ENCODE results near the gene SRPK1.

The SRPK1 gene

GRCh38 chr6:35842381-35842780 lies 78.5 kb downstream of the SRPK1 start:
- TF ChIP-seq CTCF (IDR thresholded peaks at IDR 0.05; ENCODE audit: insufficient read depth, low read length) (no peak), SPI1 (IDR thresholded peaks at IDR 0.05; ENCODE audit: borderline replicate concordance, low read depth) (no peak), GABPA (IDR thresholded peaks at IDR 0.05; ENCODE audit: low read depth) (no peak), POLR2AphosphoS5 (IDR thresholded peaks at IDR 0.05; ENCODE audit: low read depth) (no peak), REST (IDR thresholded peaks at IDR 0.05; ENCODE audit: insufficient replicate concordance, low read depth) (no peak)
- no peaks in the 10 kb centered on the region for H3K27me3 ChIP-seq (ENCODE audit: insufficient read depth, poor library complexity, severe bottlenecking)
- no peak for DNase-seq (ENCODE audit: low read depth in 1 of 2, low spot score in 1 of 2)
- H3K4me3 ChIP-seq (replicated peaks; ENCODE audit: insufficient read depth, low read length): no peak overlapping the region
- H3K27ac ChIP-seq (replicated peaks): no peak overlapping the region

- no peak for TF ChIP-seq REST (IDR thresholded peaks at IDR 0.05; ENCODE audit: insufficient replicate concordance, low read depth)
- TF ChIP-seq CTCF (IDR thresholded peaks at IDR 0.05; ENCODE audit: insufficient read depth, low read length): no peak
- TF ChIP-seq SPI1 (IDR thresholded peaks at IDR 0.05; ENCODE audit: borderline replicate concordance, low read depth): no peak
- TF ChIP-seq GABPA (IDR thresholded peaks at IDR 0.05; ENCODE audit: low read depth): no peak
- no peaks in the 10 kb centered on the region for H3K27me3 ChIP-seq (ENCODE audit: insufficient read depth, poor library complexity, severe bottlenecking)
- no peak overlapping the region for H3K27ac ChIP-seq (replicated peaks)
- no peak overlapping the region for H3K4me3 ChIP-seq (replicated peaks; ENCODE audit: insufficient read depth, low read length)
- DNase-seq (ENCODE audit: low read depth in 1 of 2, low spot score in 1 of 2): no peak
Measured at GRCh38 chr6:35839019-35839418, 81.9 kb downstream of the SRPK1 start.

- TF ChIP-seq SPI1 (IDR thresholded peaks at IDR 0.05; ENCODE audit: borderline replicate concordance, low read depth) (no peak), POLR2AphosphoS5 (IDR thresholded peaks at IDR 0.05; ENCODE audit: low read depth) (no peak)
- DNase-seq (ENCODE audit: low read depth in 1 of 2, low spot score in 1 of 2): peak; percentile 61 to 81
- Histone ChIP-seq H3K4me3 (replicated peaks; ENCODE audit: insufficient read depth, low read length) (no peak overlapping the region), H3K27ac (replicated peaks) (peak overlapping the region; percentile 47), H3K27me3 (ENCODE audit: insufficient read depth, poor library complexity, severe bottlenecking) (no peaks in the 10 kb centered on the region)
Measured at GRCh38 chr6:35833536-35833935, 87.4 kb downstream of the SRPK1 start.

- Histone ChIP-seq H3K4me3 (replicated peaks; ENCODE audit: insufficient read depth, low read length) (no peak overlapping the region), H3K27me3 (ENCODE audit: insufficient read depth, poor library complexity, severe bottlenecking) (no peaks in the 10 kb centered on the region), H3K27ac (replicated peaks) (no peak overlapping the region)
- peak; percentile 6; the same call in 1 of the 2 replicates for TF ChIP-seq POLR2AphosphoS5 (IDR thresholded peaks at IDR 0.05; ENCODE audit: low read depth)
- no peak for TF ChIP-seq SPI1 (IDR thresholded peaks at IDR 0.05; ENCODE audit: borderline replicate concordance, low read depth)
- no peak for DNase-seq (ENCODE audit: low read depth in 1 of 2, low spot score in 1 of 2)
Measured at GRCh38 chr6:35831257-35832007, 89.5 kb downstream of the SRPK1 start.

GRCh38 chr6:35829306-35829705 lies 91.6 kb downstream of the SRPK1 start:
- TF ChIP-seq GABPA (IDR thresholded peaks at IDR 0.05; ENCODE audit: low read depth) (no peak), REST (IDR thresholded peaks at IDR 0.05; ENCODE audit: insufficient replicate concordance, low read depth) (no peak), CTCF (IDR thresholded peaks at IDR 0.05; ENCODE audit: insufficient read depth, low read length) (no peak)
- DNase-seq (ENCODE audit: low read depth in 1 of 2, low spot score in 1 of 2): no peak
- Histone ChIP-seq H3K4me3 (replicated peaks; ENCODE audit: insufficient read depth, low read length) (no peak overlapping the region), H3K27ac (replicated peaks) (no peak overlapping the region), H3K27me3 (ENCODE audit: insufficient read depth, poor library complexity, severe bottlenecking) (no peaks in the 10 kb centered on the region)
